GM23338 (cell line): ENCODE measurements around the gene PKP3. TPM values are rescaled to one million over a fixed set of nuclear protein-coding genes. Genes with fewer than 3 reads are reported as not detected.

Experiments used
- ATAC-seq: fragments of 200-7000 bp; cut with Tn5 transposase; 3 replicates; pipeline ENCODE4 v1.9.1; 2020
- DNase-seq: peaks from one replicate; pipeline ENCODE4 v3.0.0-alpha.2; 2015; ENCODE audit warnings: low spot score
- H2AFZ ChIP-seq: fragments of 200-600 bp; sonication (generic); 2 replicates; pipeline ENCODE4 v1.8.0; 2016; ENCODE audit warnings: antibody characterized with exemption, mild to moderate bottlenecking, moderate library complexity
- H3F3A ChIP-seq: fragments of 200-600 bp; sonication (generic); replicated peaks from 2 replicates; pipeline ENCODE4 v1.8.0; 2017; ENCODE audit warnings: antibody characterized with exemption, mixed run types, low read depth
- H3K27ac ChIP-seq: fragments of 200-600 bp; sonication (generic); 2 replicates; pipeline ENCODE4 v1.6.1; 2016; ENCODE audit warnings: low read depth
- H3K27me3 ChIP-seq: fragments of 200-600 bp; sonication (generic); 2 replicates; pipeline ENCODE4 v1.8.0; 2016; ENCODE audit warnings: mild to moderate bottlenecking, mixed run types, moderate library complexity; ENCODE audit not compliant: insufficient read depth
- H3K36me3 ChIP-seq: fragments of 200-600 bp; sonication (generic); 2 replicates; pipeline ENCODE4 v1.8.0; 2016; ENCODE audit warnings: mild to moderate bottlenecking; ENCODE audit not compliant: insufficient read depth
- H3K4me1 ChIP-seq: fragments of 200-600 bp; sonication (generic); 2 replicates; pipeline ENCODE4 v1.8.0; 2016; ENCODE audit warnings: mild to moderate bottlenecking, moderate library complexity; ENCODE audit not compliant: insufficient read depth
- H3K4me2 ChIP-seq: fragments of 200-600 bp; sonication (generic); 2 replicates; pipeline ENCODE4 v1.7.1; 2017; ENCODE audit warnings: mixed run types
- H3K4me3 ChIP-seq: fragments of 200-600 bp; sonication (generic); 2 replicates; pipeline ENCODE4 v1.6.1; 2016; ENCODE audit warnings: mixed run types
- H3K79me2 ChIP-seq: fragments of 200-600 bp; sonication (generic); replicated peaks from 2 replicates; pipeline ENCODE4 v1.8.0; 2017; ENCODE audit warnings: mild to moderate bottlenecking; ENCODE audit not compliant: insufficient read depth
- H3K9me2 ChIP-seq: fragments of 200-600 bp; sonication (generic); 2 replicates; pipeline ENCODE4 v1.8.0; 2017; ENCODE audit not compliant: insufficient read depth
- H4K20me1 ChIP-seq: fragments of 200-600 bp; sonication (generic); replicated peaks from 2 replicates; pipeline ENCODE4 v1.8.0; 2017; ENCODE audit warnings: mild to moderate bottlenecking; ENCODE audit not compliant: insufficient read depth
- H3K27ac Mint-ChIP-seq: 2 replicates; pipeline ENCODE4 v1.8.0; 2020; ENCODE audit warnings: inconsistent platforms, mild to moderate bottlenecking, moderate library complexity, mixed read lengths
- H3K27me3 Mint-ChIP-seq: 3 replicates; pipeline ENCODE4 v1.8.0; 2022; ENCODE audit warnings: low read depth, mild to moderate bottlenecking, moderate library complexity, mixed read lengths, inconsistent platforms; ENCODE audit not compliant: insufficient read depth, poor library complexity
- H3K36me3 Mint-ChIP-seq: 3 replicates; pipeline ENCODE4 v1.8.0; 2021; ENCODE audit warnings: low read depth, mild to moderate bottlenecking, inconsistent platforms, moderate library complexity, mixed read lengths
- H3K4me1 Mint-ChIP-seq: 3 replicates; pipeline ENCODE4 v1.8.0; 2020; ENCODE audit warnings: mild to moderate bottlenecking, inconsistent platforms, mixed read lengths
- H3K4me3 Mint-ChIP-seq: 3 replicates; pipeline ENCODE4 v1.8.0; 2021; ENCODE audit warnings: moderate library complexity, mild to moderate bottlenecking, inconsistent platforms, mixed read lengths
- H3K9me3 Mint-ChIP-seq: 3 replicates; pipeline ENCODE4 v1.8.0; 2020; ENCODE audit warnings: moderate library complexity, mild to moderate bottlenecking, inconsistent platforms, mixed read lengths
- CREB1 ChIP-seq: fragments of 250-450 bp; sonication (Bioruptor Pico); IDR thresholded peaks from 2 replicates; pipeline ENCODE4 v1.5.0; 2020; ENCODE audit warnings: low read depth, mild to moderate bottlenecking, moderate library complexity
- CTCF ChIP-seq, 2 experiments: fragments of 200-600 bp in 1 of 2; sonication (generic) in 1 of 2; conservative IDR thresholded peaks; 2 replicates each; pipeline versions ENCODE4 v1.5.1 to v1.6.1; 2016 to 2017; ENCODE audit warnings: antibody characterized with exemption in 2 of 2, low read depth in 2 of 2, mild to moderate bottlenecking in 2 of 2, moderate library complexity in 1 of 2
- ETS1 ChIP-seq: IDR thresholded peaks from 2 replicates; pipeline ENCODE4 v1.6.1; 2016; ENCODE audit warnings: antibody characterized with exemption
- EZH2 ChIP-seq: fragments of 200-600 bp; sonication (generic); IDR thresholded peaks from one replicate; pipeline ENCODE4 v1.8.0; 2017; ENCODE audit warnings: antibody characterized with exemption, mild to moderate bottlenecking, low read depth; ENCODE audit not compliant: unreplicated experiment
- EZH2phosphoT487 ChIP-seq: fragments of 200-600 bp; sonication (generic); IDR thresholded peaks from one replicate; pipeline ENCODE4 v1.8.1; 2018; ENCODE audit warnings: antibody characterized with exemption; ENCODE audit not compliant: unreplicated experiment
- JUNB ChIP-seq: IDR thresholded peaks from one replicate; pipeline ENCODE4 v1.6.1; 2016; ENCODE audit warnings: antibody characterized with exemption; ENCODE audit not compliant: unreplicated experiment
- NANOG ChIP-seq: IDR thresholded peaks from 2 replicates; pipeline ENCODE4 v1.6.1; 2016; ENCODE audit warnings: antibody characterized with exemption, borderline replicate concordance
- POLR2AphosphoS5 ChIP-seq: IDR thresholded peaks from 2 replicates; pipeline ENCODE4 v1.6.1; 2016; ENCODE audit warnings: antibody characterized with exemption, low read depth
- REST ChIP-seq: IDR thresholded peaks from one replicate; pipeline ENCODE4 v1.6.1; 2018; ENCODE audit warnings: antibody characterized with exemption; ENCODE audit not compliant: unreplicated experiment
- STAT1 ChIP-seq: IDR thresholded peaks from one replicate; pipeline ENCODE4 v1.6.1; 2016; ENCODE audit warnings: antibody characterized with exemption; ENCODE audit not compliant: unreplicated experiment
- ZNF114 ChIP-seq: fragments of 250-450 bp; sonication (Bioruptor Pico); IDR thresholded peaks from 2 replicates; pipeline ENCODE4 v1.5.0; 2020; ENCODE audit warnings: mild to moderate bottlenecking, moderate library complexity
- ZNF331 ChIP-seq: fragments of 250-450 bp; sonication (Bioruptor Pico); IDR thresholded peaks from 2 replicates; pipeline ENCODE4 v1.5.0; 2020; ENCODE audit warnings: low read depth, mild to moderate bottlenecking, moderate library complexity
- ZNF462 ChIP-seq: fragments of 250-450 bp; sonication (Bioruptor Pico); IDR thresholded peaks from 2 replicates; pipeline ENCODE4 v1.5.0; 2020; ENCODE audit warnings: mild to moderate bottlenecking, moderate library complexity
- polyA plus RNA-seq: library from polyadenylated mRNA; unstranded; fragments of >200 nt; fragmentation: Nextera tagmentation; extraction: Ambion mirVana; gene quantifications from 2 replicates; pipeline ENCODE4 v1.2.1, GENCODE V29; 2016
- total RNA-seq: library from RNA; depleted of rRNA; stranded (reverse); fragments of >200 nt; shearing (Covaris generic); gene quantifications from 2 replicates; pipeline ENCODE4 v1.2.3, GENCODE V29; 2014

Gene PKP3
- total and polyA plus RNA-seq, 2 experiments from 2014 or later = 7.2 to 23.0 TPM

- no peaks in the 10 kb centered on the region for H3K4me1 ChIP-seq
- H3K27me3 ChIP-seq = no peaks in the 10 kb centered on the region
Observed at GRCh38 chr11:377883-378500, 16.0 kb upstream of the PKP3 start.

More at GRCh38 chr11:377883-378500, 16.0 kb upstream of the PKP3 start:
- Histone ChIP-seq H3K9me2 (no peaks in the 10 kb centered on the region), H3K4me2 (no peak overlapping the region), H3K4me3 (no peak overlapping the region), H3K79me2 (no peaks in the 10 kb centered on the region), H3K36me3 (peaks cover 4% of the 10 kb centered on the region), H4K20me1 (no peaks in the 10 kb centered on the region), H3K27ac (no peak overlapping the region), H2AFZ (no peak overlapping the region), H3F3A (peaks cover 6% of the 10 kb centered on the region; the same call in 1 of the 2 replicates)
- no peak overlapping the region for H3K27ac Mint-ChIP-seq
- H3K36me3 Mint-ChIP-seq = peaks cover 45% of the 10 kb centered on the region
- H3K9me3 Mint-ChIP-seq = no peaks in the 10 kb centered on the region
- H3K4me3 Mint-ChIP-seq = no peak overlapping the region
- DNase-seq (no peak), ATAC-seq (no peak)
- TF ChIP-seq REST (no peak), ETS1 (no peak), CREB1 (no peak), POLR2AphosphoS5 (no peak), STAT1 (no peak), ZNF462 (no peak), JUNB (no peak), EZH2phosphoT487 (no peak), EZH2 (no peak), ZNF114 (CRISPR knock-in tag) (no peak), ZNF331 (CRISPR knock-in tag) (no peak), NANOG (no peak), CTCF (conservative IDR thresholded peaks at IDR 0.05; ENCODE audit: low read depth in 2 of 2) (no peak)
- peaks cover 16% of the 10 kb centered on the region for H3K27me3 Mint-ChIP-seq
- no peaks in the 10 kb centered on the region; the same call in 2 of the 3 replicates for H3K4me1 Mint-ChIP-seq
